Activated naive CD4-positive, alpha-beta T cell treated with anti-CD3 and anti-CD28 coated beads, Interleukin-2, amount 10 ng/mL, durations not matched to agents 5 hours and 36 hours (primary cell): Measurements from ENCODE around the gene NXF1. TPM values are rescaled to one million over a fixed set of nuclear protein-coding genes. Genes with fewer than 3 reads are reported as not detected.

Experiments used
- microRNA-seq: library from miRNA; unstranded; fragments of <30 nt; microRNA quantifications from one replicate; pipeline ENCODE4 v1.2.0, GENCODE V29; 2022; ENCODE audit warnings: borderline microRNAs expressed, borderline replicate concordance
- total RNA-seq, 2 experiments: library from RNA; stranded (reverse); gene quantifications; one replicate each; pipeline ENCODE4 v1.2.3, GENCODE V29; 2021

NXF1 gene
- total RNA-seq = 100 to 1,000 TPM; 101 to 104 TPM

GRCh38 chr11:62805076-62805892 is at the start of gene NXF1:
Gene NXF1, minus strand, starts transcription at chr11:62805440. Its CDS starts 84 bp downstream, at chr11:62805356.

GRCh38 chr11:62839050-62839945 is 34.1 kb upstream of the NXF1 start, which contains the start of gene WDR74:
Gene WDR74, minus strand, starts transcription at chr11:62839590. Its CDS starts 20 bp downstream, at chr11:62839570.

GRCh38 chr11:62832336-62833234 is 27.3 kb upstream of the NXF1 start, which contains the start of gene TEX54:
Gene TEX54, minus strand, starts transcription at chr11:62832841.

GRCh38 chr11:62831520-62832335 is 26.5 kb upstream of the NXF1 start, which contains the start of gene STX5:
Gene STX5, minus strand, starts transcription at chr11:62832051. Its CDS starts 808 bp downstream, at chr11:62831243.

GRCh38 chr11:62791501-62792201 is 13.6 kb downstream of the NXF1 start, which contains the start of gene TMEM223:
Gene TMEM223, minus strand, starts transcription at chr11:62792006. Its CDS starts 12 bp downstream, at chr11:62791994.

GRCh38 chr11:62787005-62787759 is 18.1 kb downstream of the NXF1 start, which contains the start of gene TMEM179B:
Gene TMEM179B, plus strand, starts transcription at chr11:62787402. Its CDS starts 30 bp downstream, at chr11:62787432.

GRCh38 chr11:62771144-62772021 is 33.9 kb downstream of the NXF1 start, which contains the start of gene TAF6L:
Gene TAF6L, plus strand, starts transcription at chr11:62771396. Its CDS starts 4,388 bp downstream, at chr11:62775784.

GRCh38 chr11:62753736-62754603 is 51.3 kb downstream of the NXF1 start, which contains the start of gene ZBTB3:
Gene ZBTB3, minus strand, starts transcription at chr11:62754160. Its CDS starts 496 bp downstream, at chr11:62753664.

Small RNAs within 50 kb of the gene (microRNA-seq; reads per million reads assigned to microRNA genes)
- gene MIR6514 = not detected
- gene MIR6748 = not detected

Other genes starting within 250 kb of the NXF1 start
- gene EEF1G, start 231.5 kb downstream of the NXF1 start, total RNA-seq = 1,000 to 10,000 TPM; 1,877 to 1,888 TPM
- 10 to 100 TPM; 26.2 to 28.2 TPM for gene TUT1, start 213.9 kb downstream of the NXF1 start, total RNA-seq
- 100 to 1,000 TPM; 208 to 223 TPM for gene MTA2, start 203.6 kb downstream of the NXF1 start, total RNA-seq
- 100 to 1,000 TPM; 133 to 139 TPM for gene EML3, start 192.7 kb downstream of the NXF1 start, total RNA-seq
- 1 to 10 TPM; 1.1 to 1.7 TPM for gene ROM1, start 192.2 kb downstream of the NXF1 start, total RNA-seq
- gene B3GAT3, start 183.5 kb downstream of the NXF1 start, total RNA-seq = 10 to 100 TPM; 70.9 to 73.2 TPM
- 100 to 1,000 TPM; 297 to 300 TPM for gene GANAB, start 158.8 kb downstream of the NXF1 start, total RNA-seq
- gene INTS5, start 152.1 kb downstream of the NXF1 start, total RNA-seq = 10 to 100 TPM; 31.4 to 32.4 TPM
- gene C11orf98, start 140.2 kb downstream of the NXF1 start, total RNA-seq = 10 to 100 TPM; 83.3 to 83.8 TPM
- 10 to 100 TPM; 12.8 to 14.2 TPM for gene CSKMT, start 140.1 kb downstream of the NXF1 start, total RNA-seq
- 1 to 10 TPM; 6.2 to 8.1 TPM for gene UQCC3, start 133.8 kb downstream of the NXF1 start, total RNA-seq
- gene LBHD1, start 133.2 kb downstream of the NXF1 start, total RNA-seq = 10 to 100 TPM; 26.5 to 28.9 TPM
- 100 to 1,000 TPM; 157 to 162 TPM for gene UBXN1, start 126.4 kb downstream of the NXF1 start, total RNA-seq
- under 1 TPM; 0.14 to 0.35 TPM for gene LRRN4CL, start 115.9 kb downstream of the NXF1 start, total RNA-seq
- gene BSCL2, start 98.0 kb downstream of the NXF1 start, total RNA-seq = 10 to 100 TPM; 26.6 to 33.7 TPM
- not detected for gene GNG3, start 97.8 kb downstream of the NXF1 start, total RNA-seq
- gene HNRNPUL2, start 78.0 kb downstream of the NXF1 start, total RNA-seq = 10 to 100 TPM; 60.2 to 63.0 TPM
- gene TTC9C, start 77.0 kb downstream of the NXF1 start, total RNA-seq = 10 to 100 TPM; 42.4 to 43.6 TPM
- gene ZBTB3, start 51.3 kb downstream of the NXF1 start, total RNA-seq = 10 to 100 TPM; 14.8 to 17.8 TPM
- 10 to 100 TPM; 84.5 to 93.5 TPM for gene POLR2G, start 43.9 kb downstream of the NXF1 start, total RNA-seq
- gene TAF6L, start 34.0 kb downstream of the NXF1 start, total RNA-seq = 10 to 100 TPM; 21.3 to 22.1 TPM
- 10 to 100 TPM; 45.4 to 45.5 TPM for gene TMEM179B, start 18.0 kb downstream of the NXF1 start, total RNA-seq
- gene TMEM223, start 13.4 kb downstream of the NXF1 start, total RNA-seq = 10 to 100 TPM; 19.1 to 21.5 TPM
- 10 to 100 TPM; 43.5 to 43.8 TPM for gene STX5, start 26.6 kb upstream of the NXF1 start, total RNA-seq
- gene TEX54, start 27.4 kb upstream of the NXF1 start, total RNA-seq = not detected
- gene WDR74, start 34.1 kb upstream of the NXF1 start, total RNA-seq = 10 to 100 TPM; 64.7 to 71.4 TPM
- gene SLC3A2, start 75.5 kb upstream of the NXF1 start, total RNA-seq = 100 to 1,000 TPM; 150 to 157 TPM
- gene CHRM1, start 115.9 kb upstream of the NXF1 start, total RNA-seq = not detected
- gene SLC22A6, start 179.5 kb upstream of the NXF1 start, total RNA-seq = not detected
- not detected for gene SLC22A8, start 210.4 kb upstream of the NXF1 start, total RNA-seq